ENCODE data around the gene GAB2.
A peak's percentile ranks its signal among the peaks of the same experiment; 100 is the strongest.

The GAB2 gene

GRCh38 chr11:78423241-78423640, 5.6 kb upstream of the GAB2 start:
- TF ChIP-seq, protein P1, sequence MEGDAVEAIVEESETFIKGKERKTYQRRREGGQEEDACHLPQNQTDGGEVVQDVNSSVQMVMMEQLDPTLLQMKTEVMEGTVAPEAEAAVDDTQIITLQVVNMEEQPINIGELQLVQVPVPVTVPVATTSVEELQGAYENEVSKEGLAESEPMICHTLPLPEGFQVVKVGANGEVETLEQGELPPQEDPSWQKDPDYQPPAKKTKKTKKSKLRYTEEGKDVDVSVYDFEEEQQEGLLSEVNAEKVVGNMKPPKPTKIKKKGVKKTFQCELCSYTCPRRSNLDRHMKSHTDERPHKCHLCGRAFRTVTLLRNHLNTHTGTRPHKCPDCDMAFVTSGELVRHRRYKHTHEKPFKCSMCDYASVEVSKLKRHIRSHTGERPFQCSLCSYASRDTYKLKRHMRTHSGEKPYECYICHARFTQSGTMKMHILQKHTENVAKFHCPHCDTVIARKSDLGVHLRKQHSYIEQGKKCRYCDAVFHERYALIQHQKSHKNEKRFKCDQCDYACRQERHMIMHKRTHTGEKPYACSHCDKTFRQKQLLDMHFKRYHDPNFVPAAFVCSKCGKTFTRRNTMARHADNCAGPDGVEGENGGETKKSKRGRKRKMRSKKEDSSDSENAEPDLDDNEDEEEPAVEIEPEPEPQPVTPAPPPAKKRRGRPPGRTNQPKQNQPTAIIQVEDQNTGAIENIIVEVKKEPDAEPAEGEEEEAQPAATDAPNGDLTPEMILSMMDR (IDR thresholded peaks at IDR 0.05; ENCODE audit: low read depth, low read length, missing control alignments), result no peak
- DNase-seq (ENCODE audit: low read depth), result no peak

DNA sequence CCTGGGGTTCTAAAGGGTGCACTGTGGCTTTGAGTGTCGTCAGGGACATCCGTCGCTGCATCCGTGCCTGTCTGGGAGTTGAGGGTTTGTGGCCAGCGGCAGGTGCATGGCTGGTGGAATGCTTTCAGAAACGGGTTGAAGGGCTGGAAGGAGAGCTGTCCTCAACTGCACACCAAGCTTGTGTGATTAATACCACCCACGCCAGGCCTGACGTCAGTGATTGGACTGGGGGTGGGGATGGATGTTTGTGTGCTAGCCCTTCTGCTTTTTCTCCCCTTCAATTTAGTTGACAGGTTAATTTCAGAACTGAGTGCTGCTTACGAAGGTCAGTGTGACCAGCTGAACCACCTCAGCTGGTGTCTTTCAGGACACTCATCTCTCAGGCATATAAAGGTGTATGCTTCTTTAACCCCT, 3.2 kb upstream of the GAB2 start:
- TF ChIP-seq, protein P1 (IDR thresholded peaks at IDR 0.05; ENCODE audit: low read depth, low read length, missing control alignments), result no peak
- no peak for DNase-seq (ENCODE audit: low read depth)
- H3K4me3 ChIP-seq (ENCODE audit: low read depth, low read length), result no peak overlapping the region

More at GRCh38 chr11:78423241-78423640, 5.6 kb upstream of the GAB2 start:
- no peak overlapping the region for H3K4me3 ChIP-seq (ENCODE audit: low read depth, low read length)

DNA sequence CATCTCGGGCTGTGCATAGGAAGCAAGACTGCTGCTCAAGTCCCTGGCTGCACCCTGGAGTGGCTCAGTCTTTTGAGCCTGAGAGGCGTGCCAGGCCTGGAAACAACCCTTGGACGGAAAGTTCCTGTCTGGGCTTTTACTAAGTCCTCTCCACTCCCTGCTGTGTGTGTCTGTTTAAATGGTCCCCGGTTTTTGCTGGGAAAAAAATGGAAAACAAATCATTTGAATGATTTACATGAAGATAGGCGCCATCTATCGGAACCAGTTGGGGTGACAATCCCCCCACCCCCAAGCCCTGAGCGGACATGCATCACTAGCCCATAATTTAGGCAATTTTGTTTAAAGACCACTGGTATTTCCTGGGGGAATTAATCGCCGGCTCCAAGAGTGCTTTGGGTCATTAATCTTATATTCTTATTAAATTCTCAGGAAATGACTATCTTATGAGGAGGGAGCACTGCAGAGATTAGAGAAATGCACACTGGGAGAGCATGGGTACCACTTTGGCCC, 2.7 kb upstream of the GAB2 start:
- DNase-seq (ENCODE audit: low read depth), result no peak
- TF ChIP-seq, protein P1 (IDR thresholded peaks at IDR 0.05; ENCODE audit: low read depth, low read length, missing control alignments), result peak; percentile 65
- H3K4me3 ChIP-seq (ENCODE audit: low read depth, low read length), result no peak overlapping the region

- TF ChIP-seq, protein P1 (IDR thresholded peaks at IDR 0.05; ENCODE audit: low read depth, low read length, missing control alignments), result no peak
- H3K4me3 ChIP-seq (ENCODE audit: low read depth, low read length), result no peak overlapping the region
- DNase-seq (ENCODE audit: low read depth), result no peak
These were observed 1.7 kb upstream of the GAB2 start for GRCh38 chr11:78419327-78419726.

DNA sequence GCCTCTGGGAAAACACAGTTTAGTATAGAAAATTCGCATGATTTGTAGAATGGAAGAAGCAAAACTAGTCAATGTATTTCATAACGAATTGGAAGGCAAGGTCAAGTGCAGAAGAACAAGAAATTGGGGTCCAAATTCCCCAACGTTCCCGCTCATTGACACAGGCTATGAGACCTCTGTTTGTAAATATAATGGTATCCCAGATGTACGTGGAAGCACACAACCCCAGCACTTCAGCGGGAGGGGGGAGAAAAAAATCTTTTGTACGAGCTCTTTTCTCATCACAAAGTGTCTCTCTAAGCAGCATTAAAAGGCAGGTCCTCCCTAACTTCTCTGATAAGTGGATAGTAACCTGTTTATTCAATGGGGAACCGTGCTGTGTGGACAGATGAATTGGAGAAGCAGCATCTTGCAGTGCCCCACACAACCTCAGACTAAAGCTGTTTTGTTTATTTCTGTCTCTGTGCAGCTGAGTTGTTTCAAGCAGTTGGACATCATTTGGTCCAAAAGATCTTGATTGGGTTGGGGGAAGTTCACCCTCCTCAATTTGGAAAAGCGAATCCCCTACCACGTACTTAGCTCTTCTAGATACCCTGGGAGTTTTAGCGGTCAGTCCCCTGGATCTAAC, 1.1 kb upstream of the GAB2 start:
- TF ChIP-seq, protein P1 (IDR thresholded peaks at IDR 0.05; ENCODE audit: low read depth, low read length, missing control alignments), result no peak
- DNase-seq (ENCODE audit: low read depth), result no peak
- H3K4me3 ChIP-seq (ENCODE audit: low read depth, low read length), result peak overlapping the region; percentile 74

DNA sequence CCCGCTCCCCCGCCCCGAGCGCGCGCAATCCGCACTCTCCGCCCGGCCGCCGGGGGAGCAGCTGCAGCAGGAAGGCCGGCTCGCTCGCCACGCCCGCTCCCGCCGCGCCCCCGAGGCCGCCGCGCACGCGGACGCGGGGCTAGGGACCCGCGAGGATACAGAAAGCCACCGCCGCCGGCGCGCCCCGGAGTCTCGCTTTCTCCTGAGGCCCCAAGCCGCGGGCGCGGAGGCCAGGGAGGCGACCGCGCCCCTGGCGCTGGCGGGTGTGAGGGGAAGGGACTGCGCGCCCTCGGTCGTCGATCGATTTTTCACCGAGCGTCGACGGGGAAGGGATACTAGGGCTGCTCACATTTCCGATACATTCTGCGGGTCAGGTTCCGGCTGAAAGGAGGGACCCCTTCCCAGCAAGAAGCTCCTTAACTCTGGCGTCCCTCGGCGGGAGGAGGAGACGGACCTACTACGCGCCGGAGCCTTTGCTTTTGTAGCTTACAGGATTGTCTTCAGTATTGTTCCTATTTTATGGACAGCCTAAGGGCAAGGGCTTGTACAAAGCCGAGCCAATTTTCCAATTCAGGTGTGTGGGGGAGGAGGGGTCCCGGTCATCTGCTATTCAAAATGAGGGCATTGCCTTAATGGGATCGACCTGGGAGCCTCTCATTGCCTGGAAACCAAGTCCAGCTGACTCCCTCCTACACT, 416 bp upstream of the GAB2 start:
- no peak for DNase-seq (ENCODE audit: low read depth)
- peak overlapping the region; percentile 74 for H3K4me3 ChIP-seq (ENCODE audit: low read depth, low read length)
- TF ChIP-seq, protein P1 (IDR thresholded peaks at IDR 0.05; ENCODE audit: low read depth, low read length, missing control alignments), result peak; percentile 16
